Measurements from ENCODE around the gene HOXB4.
A peak's percentile ranks its signal among the peaks of the same experiment; 100 is the strongest.

The HOXB4 gene

DNA sequence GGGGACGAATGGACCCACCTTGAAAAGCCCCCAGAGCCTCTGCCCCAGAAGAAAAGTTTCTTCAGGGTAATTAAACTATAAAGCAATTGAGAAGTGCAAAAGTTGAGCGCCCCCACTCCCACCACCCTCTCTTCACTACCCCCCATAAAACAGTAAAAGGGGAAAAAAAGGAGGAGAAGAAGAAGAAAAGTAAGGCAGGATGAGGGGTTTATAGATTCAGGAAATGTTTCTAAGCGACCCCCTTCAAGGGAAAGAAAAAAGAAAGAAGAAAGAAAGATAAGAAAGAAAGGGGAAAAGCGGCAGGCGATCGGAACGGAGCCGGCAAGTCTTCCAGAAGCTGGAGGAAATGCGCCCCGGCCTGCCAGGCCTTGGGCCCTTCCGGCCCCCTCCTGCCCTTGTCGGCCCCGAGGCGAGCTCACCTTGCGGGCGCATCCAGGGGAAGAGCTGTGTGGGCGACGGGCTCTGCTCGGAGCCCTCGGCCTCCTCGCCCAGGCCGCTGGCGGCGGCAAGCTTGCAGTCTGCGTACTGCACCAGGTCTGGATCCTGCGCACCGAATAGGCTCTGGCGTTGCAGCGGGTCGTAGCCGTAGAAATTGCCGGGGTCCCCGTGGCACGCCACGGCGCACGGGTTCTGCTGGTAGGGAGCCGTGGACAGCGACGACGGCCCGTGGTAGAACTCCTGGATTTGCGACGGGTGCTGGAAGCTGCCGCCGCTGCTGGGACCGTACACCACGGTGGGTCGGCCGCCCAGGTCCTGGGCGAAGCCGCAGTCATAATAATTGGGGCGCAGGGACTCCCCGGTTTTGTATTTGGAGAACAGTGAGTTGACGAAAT is 35.9 kb upstream of the HOXB4 start:
- DNase-seq, result peak; percentile 25

DNA sequence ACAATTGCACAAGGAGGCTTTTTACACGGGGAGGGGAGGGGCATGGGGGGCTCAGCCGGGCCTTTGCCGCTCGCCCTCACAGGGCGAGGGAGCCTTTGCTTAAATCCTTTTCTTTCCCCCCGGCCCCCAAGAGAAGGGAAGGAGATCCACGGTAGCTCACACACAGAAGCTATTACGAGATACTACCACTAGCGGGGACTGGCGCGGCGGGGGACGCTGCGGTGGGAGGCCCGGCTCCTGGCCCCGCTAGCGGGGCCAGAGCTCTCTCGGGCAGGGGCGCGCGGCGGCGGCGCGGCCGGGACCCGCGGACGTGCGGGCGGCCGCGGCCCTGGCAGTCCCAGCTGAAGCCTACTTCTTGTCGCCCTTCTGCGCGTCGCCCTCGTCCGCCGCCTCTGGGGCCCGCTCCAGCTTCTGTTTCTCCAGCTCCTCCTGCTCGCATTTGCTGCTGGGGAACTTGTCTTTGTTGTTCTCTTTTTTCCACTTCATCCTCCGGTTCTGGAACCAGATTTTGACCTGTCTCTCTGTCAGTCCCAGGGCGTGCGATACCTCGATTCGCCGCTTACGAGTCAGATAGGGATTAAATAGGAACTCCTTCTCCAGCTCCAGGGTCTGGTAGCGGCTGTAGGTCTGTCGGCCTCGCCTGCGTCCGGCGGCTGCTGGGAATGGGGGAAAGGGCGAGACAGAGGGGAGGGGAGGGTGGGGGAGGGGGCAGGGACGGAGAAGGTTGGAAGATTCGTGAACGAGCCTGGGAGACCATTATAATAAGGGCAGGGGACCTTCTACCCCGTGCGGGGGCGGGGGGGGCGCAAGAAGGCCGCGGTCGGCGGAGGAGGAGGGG is 34.9 kb upstream of the HOXB4 start:
- DNase-seq, result peak; percentile 43

DNA sequence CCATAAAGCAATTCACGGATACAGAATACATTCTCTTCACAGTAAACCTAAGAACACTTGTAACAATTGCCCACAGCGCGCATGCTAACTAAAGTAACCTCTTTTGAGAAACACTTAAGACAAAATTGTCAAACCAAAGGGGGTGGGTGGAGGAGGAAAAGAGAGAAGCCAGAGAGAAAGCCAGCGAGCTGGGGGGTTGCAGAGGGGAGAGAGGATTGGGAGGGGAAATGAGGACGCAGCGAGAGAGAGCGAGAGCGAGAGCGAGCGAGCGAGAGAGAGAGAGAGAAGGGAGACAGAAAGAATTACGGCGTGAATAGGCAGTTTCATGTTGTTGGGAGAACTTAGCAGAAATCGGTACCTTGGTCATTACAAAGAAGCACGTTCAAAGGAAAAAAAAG is 34.3 kb upstream of the HOXB4 start:
- peak; percentile 68 for DNase-seq

DNA sequence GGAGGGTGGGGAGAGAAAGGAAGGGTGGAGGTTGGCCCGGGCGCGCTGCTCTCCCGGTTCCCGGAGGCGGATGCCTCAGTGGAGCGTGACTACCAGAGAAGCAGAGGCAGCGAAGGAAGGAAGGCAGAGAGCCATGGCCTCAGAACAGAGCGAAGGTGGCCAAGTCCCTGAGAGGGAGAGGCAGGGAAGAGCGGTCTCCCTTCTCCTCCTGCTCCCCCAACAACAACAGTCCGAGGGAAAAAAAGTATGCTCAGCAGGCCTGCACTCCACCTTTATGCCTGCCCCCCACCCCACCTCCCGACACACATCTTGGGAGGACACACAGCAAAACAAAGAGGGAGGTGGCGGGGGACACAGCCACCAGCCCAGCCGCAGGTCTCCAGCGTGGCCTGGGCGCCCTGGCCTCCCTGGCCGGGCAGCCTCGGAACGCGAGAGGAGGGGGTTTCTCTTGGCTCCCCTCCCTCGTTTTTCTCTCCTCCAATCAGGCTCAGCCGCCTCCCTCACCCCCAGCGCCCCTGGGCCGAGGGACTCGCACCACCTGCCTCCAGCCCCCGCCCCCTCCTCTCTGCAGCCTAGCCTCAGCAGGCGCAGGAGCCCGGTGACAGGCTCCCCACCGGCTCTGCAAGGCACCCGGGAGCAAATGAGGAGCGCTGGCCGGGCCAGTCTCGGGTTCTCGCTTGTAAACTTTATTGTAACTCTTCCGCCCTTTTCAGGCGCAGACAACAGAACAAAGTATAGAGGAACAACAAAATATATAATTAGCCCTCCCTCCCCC is 33.7 kb upstream of the HOXB4 start:
- peak; percentile 68 for DNase-seq

DNA sequence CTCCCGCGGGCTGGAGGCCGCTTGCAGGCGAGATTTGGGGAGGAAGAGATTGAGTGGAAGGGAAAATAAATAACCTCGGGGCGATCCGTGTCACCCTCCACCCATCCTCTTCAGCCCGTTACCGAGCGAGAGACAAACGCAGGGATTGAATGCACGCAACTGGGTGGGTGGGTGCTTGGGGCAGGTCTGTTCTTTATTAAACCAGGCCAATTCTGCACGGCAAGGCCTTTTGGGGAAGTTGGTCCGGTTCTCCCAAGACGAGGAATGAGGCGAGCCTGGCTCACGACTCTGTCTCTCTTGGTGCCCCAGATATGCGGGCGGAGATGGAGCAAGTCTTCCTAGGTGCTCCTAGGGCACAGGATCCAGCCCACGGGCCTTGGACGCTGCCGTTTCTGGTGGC is 33.1 kb upstream of the HOXB4 start:
- no peak for DNase-seq

DNA sequence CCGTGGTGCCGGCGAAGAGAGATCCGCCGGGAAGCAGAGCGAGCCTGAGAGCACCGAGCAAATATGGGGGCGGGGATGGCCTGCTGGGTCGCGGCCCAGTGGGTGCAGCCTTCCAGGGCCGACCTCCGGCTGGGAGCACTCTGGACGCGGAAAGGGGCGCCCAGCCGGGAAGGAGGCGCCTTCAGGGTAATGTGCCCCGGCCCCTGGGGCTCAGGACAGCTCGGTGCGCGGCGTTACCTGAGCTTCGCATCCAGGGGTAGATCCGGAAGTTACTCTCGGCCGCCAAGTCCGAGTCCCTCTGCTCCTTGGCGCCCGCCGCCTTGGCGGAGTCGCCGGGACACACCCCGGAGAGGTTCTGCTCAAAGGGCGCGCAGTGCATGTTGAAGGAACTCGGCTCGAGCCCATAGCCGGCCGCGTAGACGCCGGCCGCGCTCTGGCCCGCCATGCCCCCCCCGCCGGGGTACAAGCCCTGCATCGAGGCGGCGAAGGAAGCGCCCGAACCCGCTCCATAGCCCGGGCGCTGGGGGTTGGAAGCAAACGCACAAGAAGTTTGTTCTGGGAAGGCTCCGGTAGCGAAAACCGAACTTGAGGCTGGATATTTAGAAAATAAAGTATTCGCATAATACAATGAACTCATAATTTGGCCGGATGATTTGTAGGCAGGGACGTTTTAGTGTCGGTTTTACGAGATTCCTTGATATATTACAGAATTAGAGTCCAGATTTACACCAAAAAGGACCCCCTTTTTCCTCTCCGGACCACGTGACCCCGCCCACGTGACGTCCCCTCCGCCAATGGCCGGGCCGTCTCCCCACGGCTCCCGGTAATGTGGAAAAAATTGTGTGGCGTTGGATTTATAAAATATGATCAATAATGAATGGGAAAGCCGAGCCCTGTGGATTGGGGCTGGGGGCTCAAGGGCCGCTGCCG is 32.4 kb upstream of the HOXB4 start, which contains the start of gene HOXB7:
TSS of gene HOXB7 (minus strand) at position 736 of the 930 bp plus-strand sequence. CDS start at position 637, 99 bp downstream.
- DNase-seq, result peak; percentile 50

DNA sequence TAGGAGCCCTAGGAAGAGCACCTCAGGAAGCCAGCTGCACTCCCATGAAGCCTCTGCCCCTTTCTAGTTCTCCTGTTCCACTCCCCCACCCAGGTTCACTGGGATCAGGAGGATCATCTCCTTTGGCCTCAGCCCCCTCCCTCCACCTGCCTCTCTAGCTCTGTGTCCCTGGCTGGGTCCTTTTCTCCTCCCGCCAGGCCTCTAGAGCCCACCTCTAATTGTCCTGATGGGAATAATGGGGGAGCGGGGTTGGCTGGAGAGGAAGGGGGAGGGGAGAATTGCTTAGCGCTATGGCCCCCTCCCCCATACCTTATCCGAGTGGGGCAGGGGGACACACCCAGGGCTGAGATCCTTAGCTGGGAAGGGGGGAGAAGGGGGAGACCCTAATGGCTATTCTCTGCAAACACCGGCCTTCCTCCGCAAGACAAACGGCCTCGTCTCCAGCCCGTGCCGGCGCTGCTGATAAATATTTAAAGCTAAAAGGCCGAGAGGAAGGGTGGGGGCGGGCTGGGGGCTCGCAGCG is 31.7 kb upstream of the HOXB4 start:
- DNase-seq, result no peak

DNA sequence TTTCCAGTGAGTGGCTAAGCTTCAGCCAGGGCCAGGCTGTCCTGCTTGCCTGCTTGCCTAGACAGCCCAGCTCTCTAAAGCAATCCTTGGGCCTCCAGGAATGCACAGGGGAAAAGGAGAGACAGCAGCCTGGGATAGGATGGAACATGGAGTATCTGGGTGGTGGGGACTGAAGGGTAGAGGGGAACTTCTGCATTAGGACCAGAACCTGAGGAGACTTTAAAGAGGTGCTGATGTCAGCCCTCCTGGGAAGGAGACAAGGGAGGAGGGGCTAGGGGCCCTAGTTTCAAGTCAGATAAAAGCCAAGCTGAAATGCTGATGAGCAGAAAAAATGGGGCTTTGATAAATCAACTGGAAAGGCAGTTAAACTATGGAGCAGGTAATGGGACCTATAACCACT is 30.9 kb upstream of the HOXB4 start:
- no peak for DNase-seq

DNA sequence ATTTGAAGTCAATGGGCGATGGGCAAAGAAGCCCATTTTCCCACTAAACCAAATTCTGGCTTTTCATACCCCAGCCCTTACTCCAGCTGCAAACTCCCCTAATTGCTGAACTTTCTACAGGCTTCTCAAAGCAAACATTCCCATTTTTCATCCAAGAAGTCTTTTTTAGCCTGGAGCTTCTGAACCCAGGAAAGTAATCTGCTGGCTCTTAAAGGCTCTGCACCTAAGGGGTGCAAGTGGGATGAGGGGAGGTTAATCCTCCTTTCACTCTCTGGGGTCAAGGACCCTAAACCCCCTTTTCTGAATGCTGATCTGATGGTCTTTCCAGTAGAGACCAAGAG is 30.3 kb upstream of the HOXB4 start:
- no peak for DNase-seq

DNA sequence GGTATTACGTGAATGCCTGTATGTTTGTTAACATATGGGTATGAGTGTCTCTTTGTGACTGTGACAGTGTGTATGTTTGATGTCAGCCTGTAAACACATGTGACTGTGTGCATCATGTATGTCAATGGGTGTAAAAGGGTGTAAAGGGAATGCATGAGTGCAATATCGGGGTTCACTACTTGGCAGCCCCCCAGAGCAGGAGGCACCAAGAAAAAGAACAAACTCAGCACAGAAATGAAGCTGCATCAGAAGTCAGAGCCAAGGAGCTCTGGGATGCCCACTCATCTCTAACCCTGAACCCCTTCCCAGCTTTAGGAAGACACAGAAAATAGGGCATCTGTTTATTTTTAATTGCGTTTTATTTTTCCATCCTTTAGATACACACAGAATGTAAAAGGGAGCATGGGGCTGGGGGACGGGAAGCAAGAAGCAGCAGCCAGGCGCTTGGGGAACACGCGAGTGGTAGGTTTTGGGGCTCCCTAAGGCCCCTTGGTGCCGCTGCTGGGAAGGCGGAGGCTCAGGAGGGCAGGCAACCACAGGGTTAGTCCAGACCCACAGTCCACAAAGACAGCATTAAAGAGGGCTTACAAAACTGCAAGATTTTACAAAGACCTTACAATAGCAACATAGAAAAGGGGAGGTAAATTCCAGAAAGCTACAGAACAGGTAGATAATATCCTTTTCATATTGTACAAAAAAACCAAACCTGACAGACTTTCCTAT is 28.9 kb upstream of the HOXB4 start:
- DNase-seq, result no peak

DNA sequence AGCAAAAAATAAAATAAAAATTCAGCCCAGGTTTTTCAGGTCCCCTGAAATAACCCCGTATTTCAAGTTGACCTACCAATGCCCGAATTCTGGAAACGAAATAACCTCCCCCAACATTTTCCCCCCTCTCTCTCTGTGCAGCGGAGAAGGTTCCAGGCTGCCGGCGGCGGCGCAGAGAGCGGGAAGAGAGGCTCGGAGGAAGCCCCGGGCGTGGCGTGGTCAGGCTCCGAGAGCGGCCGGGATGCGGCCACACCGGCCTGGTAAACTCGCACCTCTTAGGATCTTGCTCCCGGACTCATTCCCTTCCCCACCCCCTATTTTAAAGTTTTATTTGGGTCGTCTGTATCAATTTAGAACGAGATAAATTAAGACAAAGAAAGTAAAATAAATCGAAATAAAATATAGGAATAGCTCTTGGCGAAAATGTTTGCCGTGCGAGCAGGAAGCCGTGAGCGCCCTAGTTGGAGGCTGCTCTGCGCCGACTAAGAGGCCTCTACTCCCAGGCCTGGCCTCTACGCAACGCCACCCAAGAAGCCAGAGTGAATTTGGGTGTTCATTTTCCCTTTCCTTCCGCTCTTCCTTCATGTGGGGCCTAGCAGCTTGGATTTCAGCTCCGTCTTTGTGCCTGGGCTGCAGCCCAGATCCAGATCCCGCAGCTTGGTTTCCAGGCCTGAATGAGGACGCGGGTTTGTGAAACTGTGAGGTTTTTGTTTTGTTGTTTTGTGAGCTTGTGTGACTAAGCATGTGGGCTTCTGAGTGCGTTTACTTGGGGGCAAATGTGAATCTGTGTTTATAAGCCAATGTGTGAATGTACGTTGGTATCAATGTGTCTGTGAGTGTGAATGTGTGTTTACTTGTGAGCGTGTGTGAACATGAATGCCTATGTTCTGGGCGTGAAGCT is 28.1 kb upstream of the HOXB4 start:
- no peak for DNase-seq

DNA sequence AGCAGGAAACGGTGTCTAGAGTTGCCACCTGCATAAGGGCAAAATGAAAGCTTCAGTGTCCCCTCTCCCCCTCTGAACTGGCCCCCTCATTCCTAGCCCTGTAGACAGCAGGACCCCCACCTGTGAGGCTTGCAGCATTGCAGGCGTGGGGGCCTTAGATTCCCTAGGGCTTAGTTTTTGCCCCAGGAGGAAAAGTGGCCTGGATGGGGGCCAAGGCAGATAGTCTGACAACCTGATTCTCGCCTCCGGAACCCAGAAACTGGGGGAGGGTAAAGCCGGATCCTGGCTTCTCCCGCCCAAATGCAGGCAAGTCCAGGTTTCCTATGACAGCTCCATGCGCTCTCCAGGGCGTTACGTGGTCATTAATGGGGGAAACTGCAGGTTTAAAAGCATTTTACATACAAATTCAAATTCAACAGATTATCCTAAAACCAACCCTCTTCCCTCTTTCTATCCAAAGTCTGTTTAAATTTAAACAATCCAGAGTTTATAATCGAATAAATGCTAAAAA is 27.3 kb upstream of the HOXB4 start:
- DNase-seq, result no peak

DNA sequence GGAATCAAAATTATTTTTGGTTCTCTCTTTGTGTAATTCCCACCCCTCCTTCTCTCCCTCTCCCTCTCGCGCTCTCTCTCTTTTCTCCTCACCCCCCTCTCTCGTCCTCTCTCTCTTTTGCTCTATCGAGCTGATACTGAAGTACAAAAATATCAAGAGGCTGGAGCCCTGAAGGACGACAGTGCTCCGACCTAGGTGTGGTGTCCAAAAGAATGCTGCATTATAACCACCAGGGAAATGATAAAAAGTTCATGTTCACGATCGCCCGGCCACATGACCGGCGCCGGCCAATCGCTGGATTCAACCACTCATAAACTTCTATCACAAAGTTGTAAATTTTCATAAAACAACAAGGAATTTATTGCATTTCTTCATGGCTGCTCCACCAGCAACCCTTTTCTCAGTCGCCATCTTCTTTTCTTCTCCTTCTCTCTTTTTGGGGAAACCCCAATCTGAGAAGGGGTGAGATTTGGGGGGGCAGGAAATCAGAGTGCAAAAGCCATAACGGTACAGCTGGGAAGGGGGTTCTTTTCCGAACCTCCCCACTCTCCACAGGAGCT is 26.7 kb upstream of the HOXB4 start, which contains the start of gene HOXB6:
TSS of gene HOXB6 (minus strand) at position 217 of the 560 bp plus-strand sequence. CDS start 6,836 bp downstream, outside the sequence.
- DNase-seq, result no peak

DNA sequence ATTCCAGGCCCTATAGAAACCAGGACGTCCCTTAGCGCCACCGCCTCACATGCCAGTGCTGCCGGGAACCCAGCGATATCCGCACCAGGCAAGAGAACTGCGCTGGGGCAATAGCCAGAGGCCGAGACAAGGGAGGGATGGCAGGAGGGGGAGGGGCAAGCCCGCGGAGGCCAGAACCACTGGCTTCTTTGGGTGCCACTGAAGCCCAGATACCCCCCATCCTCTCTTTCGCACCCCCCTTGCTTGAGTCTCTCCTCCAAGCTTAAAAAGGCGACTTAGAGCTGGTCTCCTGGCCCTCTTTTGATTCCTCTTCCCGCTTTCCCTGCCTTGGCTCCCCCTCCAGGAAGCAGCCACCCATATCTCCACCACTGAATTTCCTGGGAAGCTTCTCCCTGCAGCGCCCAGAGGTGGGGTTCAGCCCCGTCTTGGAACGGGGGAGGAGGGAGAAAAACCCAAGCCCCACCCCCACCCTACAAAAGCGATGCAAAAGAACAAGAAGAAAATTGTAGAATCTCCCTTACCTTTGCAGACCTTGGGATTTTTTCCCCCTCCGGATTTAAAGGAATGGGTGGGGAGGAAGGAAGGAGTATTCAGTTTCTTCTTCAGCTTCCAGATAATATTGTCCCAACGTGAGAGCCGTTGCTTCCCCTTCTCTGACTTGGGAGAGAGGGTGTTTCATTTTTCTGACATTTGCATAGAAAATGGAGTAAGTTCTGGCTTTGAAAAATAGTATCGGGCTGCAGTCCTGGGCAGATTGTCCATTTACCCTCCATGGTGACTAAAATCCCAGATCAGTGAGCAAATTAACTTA is 26.0 kb upstream of the HOXB4 start:
- no peak for DNase-seq

DNA sequence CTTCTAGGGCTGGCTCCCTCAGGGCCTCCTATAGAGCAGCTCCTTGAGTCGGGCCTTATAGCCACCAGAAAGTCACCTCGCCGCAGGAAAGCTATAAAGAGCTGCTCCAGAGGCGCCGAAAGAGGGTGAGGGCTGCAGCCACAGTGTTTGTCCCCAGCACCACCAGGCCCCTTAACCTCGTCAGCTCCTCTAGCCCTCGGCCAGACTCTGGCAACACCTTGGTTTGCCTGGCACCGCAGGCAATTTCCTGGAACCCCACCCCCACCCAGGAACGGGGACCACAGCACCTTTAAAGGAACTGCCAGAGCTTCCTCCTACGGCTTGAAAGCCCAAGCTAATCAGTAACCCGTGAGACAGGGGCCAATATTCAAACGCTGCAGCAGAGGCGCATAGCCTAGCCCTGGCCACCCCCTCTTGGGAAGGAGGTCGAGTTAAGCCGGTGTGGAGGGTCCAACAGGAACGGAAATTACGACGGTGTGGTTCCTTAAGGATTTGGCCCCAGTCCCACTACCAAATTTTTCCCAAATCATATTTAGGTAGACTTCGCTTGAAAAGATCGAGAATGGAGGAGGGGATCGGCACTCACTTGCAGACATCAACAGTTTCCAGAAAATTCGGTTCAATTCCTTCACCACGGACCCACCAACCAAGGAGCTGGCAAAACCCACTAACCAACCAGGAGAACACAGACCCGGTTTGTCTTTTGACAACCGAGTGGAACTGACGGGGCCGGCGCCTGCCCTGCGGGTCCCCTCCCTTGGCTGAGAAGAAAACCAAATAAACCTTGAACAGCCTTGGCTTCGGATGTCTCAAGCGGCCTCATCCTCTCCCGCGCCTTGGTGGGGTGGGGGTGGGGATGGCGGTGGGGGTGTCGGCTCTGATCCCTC is 23.6 kb upstream of the HOXB4 start:
- DNase-seq, result no peak

DNA sequence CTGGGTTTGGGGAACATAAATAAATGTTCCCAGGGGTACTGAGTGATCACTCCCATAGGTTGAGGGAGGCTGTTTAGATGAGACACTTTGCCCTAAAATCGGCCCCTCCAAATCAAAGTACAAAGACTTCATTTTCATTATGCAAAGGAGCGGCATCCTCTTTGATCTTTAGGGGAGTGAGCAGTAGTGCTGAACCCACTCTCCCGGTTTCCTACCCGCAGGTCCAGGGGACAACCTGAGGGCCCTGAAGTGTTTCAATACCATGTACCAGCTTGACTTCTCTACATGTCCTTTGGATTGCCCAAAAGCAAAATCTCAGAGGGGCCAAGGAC is 23.0 kb upstream of the HOXB4 start:
- no peak for DNase-seq

DNA sequence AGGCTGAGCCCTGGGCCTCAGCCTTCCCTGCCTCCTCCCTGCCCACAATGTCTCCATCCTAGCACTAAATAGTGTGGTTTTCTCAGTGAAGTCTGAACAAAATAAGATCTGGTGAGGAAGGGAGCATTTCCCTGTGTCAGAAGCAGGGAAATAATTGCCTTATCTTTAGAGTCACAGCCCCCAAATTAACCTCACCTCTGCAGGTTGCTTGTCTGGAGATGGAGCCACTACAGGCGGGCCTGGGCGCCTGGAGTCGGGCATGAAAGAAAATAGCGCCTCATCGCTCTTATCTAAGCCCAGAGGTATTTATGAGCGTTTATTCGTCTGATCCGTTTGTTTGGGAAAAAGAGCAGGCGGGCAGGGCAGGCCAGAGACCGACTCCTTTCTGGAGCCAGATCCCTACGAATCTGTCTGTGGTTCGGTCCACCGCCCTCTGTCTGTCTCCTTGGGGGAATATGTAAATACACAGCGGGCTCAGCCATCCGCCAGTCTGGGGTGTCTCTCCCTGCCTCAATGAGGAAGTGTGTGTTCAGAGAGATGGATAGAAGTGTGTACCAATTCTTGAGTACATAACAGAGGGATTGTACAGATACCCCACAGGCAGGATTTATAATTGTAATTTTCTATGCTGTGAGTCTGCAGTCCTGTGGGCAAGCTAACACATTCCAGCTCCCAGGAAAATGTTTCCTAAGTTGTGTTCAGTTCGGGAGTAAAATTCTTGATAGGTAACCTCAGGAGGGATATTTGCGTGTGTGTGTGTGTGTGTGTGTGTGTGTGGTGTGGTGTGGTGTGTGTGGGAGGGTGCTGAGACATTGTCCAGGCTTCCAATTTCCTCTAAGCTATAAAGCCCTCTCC is 22.3 kb upstream of the HOXB4 start:
- no peak for DNase-seq
